ENCODE data around the gene VAV3.
A peak's percentile ranks its signal among the peaks of the same experiment; 100 is the strongest.

The VAV3 gene

GRCh38 chr1:107529511-107530149 is 435.4 kb downstream of the VAV3 start:
- H3K27ac ChIP-seq: peak overlapping the region; percentile 69
- peak; percentile 87 for TF ChIP-seq CTCF (conservative IDR thresholded peaks at IDR 0.05)

GRCh38 chr1:107526524-107527198 is 438.3 kb downstream of the VAV3 start:
- peak overlapping the region; percentile 17 for H3K27ac ChIP-seq
- TF ChIP-seq CTCF (conservative IDR thresholded peaks at IDR 0.05): no peak

- H3K27ac ChIP-seq: peak overlapping the region; percentile 17
- TF ChIP-seq CTCF (conservative IDR thresholded peaks at IDR 0.05): no peak
Measured at GRCh38 chr1:107525961-107526360, 439.0 kb downstream of the VAV3 start.

- H3K27ac ChIP-seq: no peak overlapping the region
- TF ChIP-seq CTCF (conservative IDR thresholded peaks at IDR 0.05): no peak
Measured at GRCh38 chr1:107525145-107525544, 439.8 kb downstream of the VAV3 start.

- H3K27ac ChIP-seq: no peak overlapping the region
- TF ChIP-seq CTCF (conservative IDR thresholded peaks at IDR 0.05): no peak
Measured at GRCh38 chr1:107524301-107524700, 440.7 kb downstream of the VAV3 start.

GRCh38 chr1:107523736-107524135 is 441.2 kb downstream of the VAV3 start:
- no peak overlapping the region for H3K27ac ChIP-seq
- TF ChIP-seq CTCF (conservative IDR thresholded peaks at IDR 0.05): no peak

GRCh38 chr1:107523061-107523460 is 441.9 kb downstream of the VAV3 start:
- TF ChIP-seq CTCF (conservative IDR thresholded peaks at IDR 0.05): no peak
- no peak overlapping the region for H3K27ac ChIP-seq
